ENCODE data around the gene HDAC4.

The HDAC4 gene

DNA sequence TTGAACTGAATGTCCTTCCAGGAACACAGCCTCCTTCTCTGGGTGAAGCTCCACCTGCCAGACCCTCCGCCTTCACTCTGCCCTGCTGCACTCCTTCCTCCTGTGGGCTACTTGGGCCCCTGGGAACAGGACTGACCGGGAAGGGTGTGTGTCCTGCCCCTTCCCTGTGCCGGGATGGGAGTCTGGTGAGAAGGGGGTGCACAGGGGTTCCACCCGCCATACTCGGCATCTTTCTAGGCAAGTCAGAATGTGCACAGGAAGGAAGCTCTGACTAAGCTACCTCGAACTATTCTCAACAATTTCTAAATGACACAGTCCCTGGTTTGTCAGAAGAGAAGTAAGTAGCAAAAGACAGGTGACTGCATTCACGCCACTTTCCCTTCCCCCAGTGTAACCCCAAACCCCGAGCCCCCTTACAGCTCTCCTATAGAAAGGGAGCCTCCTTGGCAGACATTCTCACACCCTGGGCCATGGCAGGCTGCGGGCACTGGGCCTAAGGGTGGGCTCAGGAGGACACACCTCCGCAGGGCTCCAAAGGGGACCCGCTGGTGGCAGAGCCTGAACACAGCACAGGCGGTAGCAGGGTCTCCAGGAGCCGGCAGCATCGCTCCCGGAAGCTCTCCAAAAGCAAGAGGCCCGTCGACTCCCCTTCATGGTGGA is 184.1 kb downstream of the HDAC4 start:
- DNase-seq (ENCODE audit: low read depth in 1 of 2, low spot score in 1 of 2), result no peak
- Histone ChIP-seq H3K27me3 (ENCODE audit: insufficient read depth, poor library complexity, severe bottlenecking) (no peaks in the 10 kb centered on the region), H3K27ac (replicated peaks) (peak overlapping the region; percentile 32; the same call in 1 of the 2 replicates), H3K4me3 (replicated peaks; ENCODE audit: insufficient read depth, low read length) (no peak overlapping the region)
- TF ChIP-seq GABPA (IDR thresholded peaks at IDR 0.05; ENCODE audit: low read depth) (no peak), SPI1 (IDR thresholded peaks at IDR 0.05; ENCODE audit: borderline replicate concordance, low read depth) (no peak), POLR2AphosphoS5 (IDR thresholded peaks at IDR 0.05; ENCODE audit: low read depth) (no peak)
- TF ChIP-seq, protein P1, sequence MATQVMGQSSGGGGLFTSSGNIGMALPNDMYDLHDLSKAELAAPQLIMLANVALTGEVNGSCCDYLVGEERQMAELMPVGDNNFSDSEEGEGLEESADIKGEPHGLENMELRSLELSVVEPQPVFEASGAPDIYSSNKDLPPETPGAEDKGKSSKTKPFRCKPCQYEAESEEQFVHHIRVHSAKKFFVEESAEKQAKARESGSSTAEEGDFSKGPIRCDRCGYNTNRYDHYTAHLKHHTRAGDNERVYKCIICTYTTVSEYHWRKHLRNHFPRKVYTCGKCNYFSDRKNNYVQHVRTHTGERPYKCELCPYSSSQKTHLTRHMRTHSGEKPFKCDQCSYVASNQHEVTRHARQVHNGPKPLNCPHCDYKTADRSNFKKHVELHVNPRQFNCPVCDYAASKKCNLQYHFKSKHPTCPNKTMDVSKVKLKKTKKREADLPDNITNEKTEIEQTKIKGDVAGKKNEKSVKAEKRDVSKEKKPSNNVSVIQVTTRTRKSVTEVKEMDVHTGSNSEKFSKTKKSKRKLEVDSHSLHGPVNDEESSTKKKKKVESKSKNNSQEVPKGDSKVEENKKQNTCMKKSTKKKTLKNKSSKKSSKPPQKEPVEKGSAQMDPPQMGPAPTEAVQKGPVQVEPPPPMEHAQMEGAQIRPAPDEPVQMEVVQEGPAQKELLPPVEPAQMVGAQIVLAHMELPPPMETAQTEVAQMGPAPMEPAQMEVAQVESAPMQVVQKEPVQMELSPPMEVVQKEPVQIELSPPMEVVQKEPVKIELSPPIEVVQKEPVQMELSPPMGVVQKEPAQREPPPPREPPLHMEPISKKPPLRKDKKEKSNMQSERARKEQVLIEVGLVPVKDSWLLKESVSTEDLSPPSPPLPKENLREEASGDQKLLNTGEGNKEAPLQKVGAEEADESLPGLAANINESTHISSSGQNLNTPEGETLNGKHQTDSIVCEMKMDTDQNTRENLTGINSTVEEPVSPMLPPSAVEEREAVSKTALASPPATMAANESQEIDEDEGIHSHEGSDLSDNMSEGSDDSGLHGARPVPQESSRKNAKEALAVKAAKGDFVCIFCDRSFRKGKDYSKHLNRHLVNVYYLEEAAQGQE (IDR thresholded peaks at IDR 0.05; ENCODE audit: insufficient replicate concordance, low read depth), result no peak
- TF ChIP-seq, protein P2, sequence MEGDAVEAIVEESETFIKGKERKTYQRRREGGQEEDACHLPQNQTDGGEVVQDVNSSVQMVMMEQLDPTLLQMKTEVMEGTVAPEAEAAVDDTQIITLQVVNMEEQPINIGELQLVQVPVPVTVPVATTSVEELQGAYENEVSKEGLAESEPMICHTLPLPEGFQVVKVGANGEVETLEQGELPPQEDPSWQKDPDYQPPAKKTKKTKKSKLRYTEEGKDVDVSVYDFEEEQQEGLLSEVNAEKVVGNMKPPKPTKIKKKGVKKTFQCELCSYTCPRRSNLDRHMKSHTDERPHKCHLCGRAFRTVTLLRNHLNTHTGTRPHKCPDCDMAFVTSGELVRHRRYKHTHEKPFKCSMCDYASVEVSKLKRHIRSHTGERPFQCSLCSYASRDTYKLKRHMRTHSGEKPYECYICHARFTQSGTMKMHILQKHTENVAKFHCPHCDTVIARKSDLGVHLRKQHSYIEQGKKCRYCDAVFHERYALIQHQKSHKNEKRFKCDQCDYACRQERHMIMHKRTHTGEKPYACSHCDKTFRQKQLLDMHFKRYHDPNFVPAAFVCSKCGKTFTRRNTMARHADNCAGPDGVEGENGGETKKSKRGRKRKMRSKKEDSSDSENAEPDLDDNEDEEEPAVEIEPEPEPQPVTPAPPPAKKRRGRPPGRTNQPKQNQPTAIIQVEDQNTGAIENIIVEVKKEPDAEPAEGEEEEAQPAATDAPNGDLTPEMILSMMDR (IDR thresholded peaks at IDR 0.05; ENCODE audit: insufficient read depth, low read length), result no peak

DNA sequence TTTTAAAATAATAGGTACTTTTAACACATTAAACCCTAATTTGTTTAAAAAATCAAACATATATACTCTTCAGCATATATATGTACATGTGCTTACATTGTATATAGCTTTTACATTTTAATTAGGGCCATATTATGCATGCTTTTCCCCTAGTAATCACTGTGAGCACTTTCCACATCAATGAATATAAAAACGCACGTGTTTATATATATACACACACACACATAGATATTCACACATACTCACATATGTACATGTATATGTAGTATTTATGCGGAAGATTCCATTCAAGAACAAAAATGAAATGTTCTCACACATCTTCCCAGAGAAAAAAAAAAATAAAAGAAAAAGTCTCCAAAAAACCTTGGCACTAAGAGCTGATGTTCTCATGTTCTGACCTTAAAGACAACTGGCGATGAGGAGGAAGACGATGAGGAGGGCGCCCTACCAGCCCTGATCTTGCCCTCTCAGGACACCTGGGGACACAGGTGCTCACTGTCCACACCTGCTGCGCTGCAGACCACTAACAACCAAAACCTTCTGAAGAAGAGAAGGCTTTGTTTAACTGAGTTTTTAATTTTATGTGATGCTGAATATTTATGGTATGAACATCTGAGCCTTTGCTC is 184.7 kb downstream of the HDAC4 start:
- no peak overlapping the region for H3K27ac ChIP-seq (replicated peaks)
- H3K4me3 ChIP-seq (replicated peaks; ENCODE audit: insufficient read depth, low read length), result no peak overlapping the region
- H3K27me3 ChIP-seq (ENCODE audit: insufficient read depth, poor library complexity, severe bottlenecking), result no peaks in the 10 kb centered on the region
- no peak for DNase-seq (ENCODE audit: low read depth in 1 of 2, low spot score in 1 of 2)
- no peak for TF ChIP-seq SPI1 (IDR thresholded peaks at IDR 0.05; ENCODE audit: borderline replicate concordance, low read depth)
- no peak for TF ChIP-seq GABPA (IDR thresholded peaks at IDR 0.05; ENCODE audit: low read depth)
- TF ChIP-seq, protein P1 (IDR thresholded peaks at IDR 0.05; ENCODE audit: insufficient replicate concordance, low read depth), result no peak
- no peak for TF ChIP-seq POLR2AphosphoS5 (IDR thresholded peaks at IDR 0.05; ENCODE audit: low read depth)
- TF ChIP-seq, protein P2 (IDR thresholded peaks at IDR 0.05; ENCODE audit: insufficient read depth, low read length), result no peak

DNA sequence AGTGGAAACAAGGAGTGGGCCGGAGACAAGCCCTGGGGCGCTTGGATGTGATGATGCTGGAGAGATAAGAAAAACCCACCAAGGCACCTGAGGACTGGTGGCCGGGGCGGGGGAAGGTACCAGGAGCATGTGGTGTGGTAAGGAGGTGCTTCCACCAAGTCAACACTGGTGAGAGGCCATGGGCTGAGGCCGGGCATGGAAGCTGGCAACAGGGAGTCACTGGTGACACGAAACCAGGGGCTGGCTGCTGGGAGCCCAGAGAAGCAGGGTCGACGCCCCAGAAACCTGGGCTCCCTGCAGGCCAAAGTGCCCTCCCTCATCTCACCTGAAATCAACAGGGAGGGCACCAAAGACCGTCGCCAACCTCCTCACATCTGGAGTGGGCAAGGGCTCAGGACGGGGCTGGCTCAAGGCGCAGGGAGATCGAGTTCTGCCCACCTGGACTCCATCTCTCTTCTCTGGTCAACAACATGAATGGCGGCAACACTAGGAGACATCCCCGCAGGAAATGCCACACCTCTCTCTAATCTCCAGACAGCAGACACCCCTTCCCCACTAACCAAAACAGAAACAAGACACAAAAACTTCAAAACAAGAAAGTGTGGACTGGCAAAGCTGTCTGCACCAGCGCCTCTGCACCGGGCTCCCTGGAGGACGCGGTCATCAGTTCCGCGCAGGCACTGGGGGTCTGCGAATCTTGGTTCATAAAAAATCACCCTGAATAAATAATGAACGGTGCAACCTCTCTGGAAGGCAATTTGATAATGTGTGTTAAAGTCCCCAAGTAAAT is 185.5 kb downstream of the HDAC4 start:
- no peak for DNase-seq (ENCODE audit: low read depth in 1 of 2, low spot score in 1 of 2)
- TF ChIP-seq, protein P2 (IDR thresholded peaks at IDR 0.05; ENCODE audit: insufficient read depth, low read length), result no peak
- TF ChIP-seq GABPA (IDR thresholded peaks at IDR 0.05; ENCODE audit: low read depth) (no peak), SPI1 (IDR thresholded peaks at IDR 0.05; ENCODE audit: borderline replicate concordance, low read depth) (no peak), POLR2AphosphoS5 (IDR thresholded peaks at IDR 0.05; ENCODE audit: low read depth) (no peak)
- TF ChIP-seq, protein P1 (IDR thresholded peaks at IDR 0.05; ENCODE audit: insufficient replicate concordance, low read depth), result no peak
- H3K27me3 ChIP-seq (ENCODE audit: insufficient read depth, poor library complexity, severe bottlenecking), result no peaks in the 10 kb centered on the region
- no peak overlapping the region for H3K27ac ChIP-seq (replicated peaks)
- no peak overlapping the region for H3K4me3 ChIP-seq (replicated peaks; ENCODE audit: insufficient read depth, low read length)

Data from HL-60 (cell line).